ENCODE results near the gene SPECC1. TPM values are rescaled to one million over a fixed set of nuclear protein-coding genes. Genes with fewer than 3 reads are reported as not detected.

Gene SPECC1
- total and polyA plus RNA-seq, 9 of the 15 experiments (the other 6 are each of a cell fraction or from before 2014, with no cell fraction given) = 2.4 to 19.6 (median 14.7) TPM

- peak; percentile 30; the same call in 1 of the 2 replicates for TF ChIP-seq CTBP1 (IDR thresholded peaks at IDR 0.05; ENCODE audit: borderline replicate concordance)
- TF ChIP-seq TAF7 (tag; IDR thresholded peaks at IDR 0.05) = no peak
- no peak for TF ChIP-seq UBTF (IDR thresholded peaks at IDR 0.05; ENCODE audit: borderline replicate concordance in 1 of 2, low read depth in 2 of 2, low read length in 2 of 2)
- no peak for TF ChIP-seq FOXA3 (CRISPR knock-in tag; conservative IDR thresholded peaks at IDR 0.05 in 1 of 2, IDR thresholded peaks at IDR 0.05 in 1 of 2)
- no peak for TF ChIP-seq ZNF830 (CRISPR knock-in tag; IDR thresholded peaks at IDR 0.05)
- TF ChIP-seq, protein P1, sequence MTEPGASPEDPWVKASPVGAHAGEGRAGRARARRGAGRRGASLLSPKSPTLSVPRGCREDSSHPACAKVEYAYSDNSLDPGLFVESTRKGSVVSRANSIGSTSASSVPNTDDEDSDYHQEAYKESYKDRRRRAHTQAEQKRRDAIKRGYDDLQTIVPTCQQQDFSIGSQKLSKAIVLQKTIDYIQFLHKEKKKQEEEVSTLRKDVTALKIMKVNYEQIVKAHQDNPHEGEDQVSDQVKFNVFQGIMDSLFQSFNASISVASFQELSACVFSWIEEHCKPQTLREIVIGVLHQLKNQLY (CRISPR knock-in tag; conservative IDR thresholded peaks at IDR 0.05) = no peak
- TF ChIP-seq SRF (CRISPR knock-in tag; IDR thresholded peaks at IDR 0.05) = no peak
- TF ChIP-seq CHD1 (IDR thresholded peaks at IDR 0.05; ENCODE audit: low read length) = no peak
- no peak for TF ChIP-seq ELF4 (CRISPR knock-in tag; IDR thresholded peaks at IDR 0.05)
- TF ChIP-seq FOXK1 (CRISPR knock-in tag; IDR thresholded peaks at IDR 0.05; ENCODE audit: borderline replicate concordance) = no peak
- TF ChIP-seq, protein P2, sequence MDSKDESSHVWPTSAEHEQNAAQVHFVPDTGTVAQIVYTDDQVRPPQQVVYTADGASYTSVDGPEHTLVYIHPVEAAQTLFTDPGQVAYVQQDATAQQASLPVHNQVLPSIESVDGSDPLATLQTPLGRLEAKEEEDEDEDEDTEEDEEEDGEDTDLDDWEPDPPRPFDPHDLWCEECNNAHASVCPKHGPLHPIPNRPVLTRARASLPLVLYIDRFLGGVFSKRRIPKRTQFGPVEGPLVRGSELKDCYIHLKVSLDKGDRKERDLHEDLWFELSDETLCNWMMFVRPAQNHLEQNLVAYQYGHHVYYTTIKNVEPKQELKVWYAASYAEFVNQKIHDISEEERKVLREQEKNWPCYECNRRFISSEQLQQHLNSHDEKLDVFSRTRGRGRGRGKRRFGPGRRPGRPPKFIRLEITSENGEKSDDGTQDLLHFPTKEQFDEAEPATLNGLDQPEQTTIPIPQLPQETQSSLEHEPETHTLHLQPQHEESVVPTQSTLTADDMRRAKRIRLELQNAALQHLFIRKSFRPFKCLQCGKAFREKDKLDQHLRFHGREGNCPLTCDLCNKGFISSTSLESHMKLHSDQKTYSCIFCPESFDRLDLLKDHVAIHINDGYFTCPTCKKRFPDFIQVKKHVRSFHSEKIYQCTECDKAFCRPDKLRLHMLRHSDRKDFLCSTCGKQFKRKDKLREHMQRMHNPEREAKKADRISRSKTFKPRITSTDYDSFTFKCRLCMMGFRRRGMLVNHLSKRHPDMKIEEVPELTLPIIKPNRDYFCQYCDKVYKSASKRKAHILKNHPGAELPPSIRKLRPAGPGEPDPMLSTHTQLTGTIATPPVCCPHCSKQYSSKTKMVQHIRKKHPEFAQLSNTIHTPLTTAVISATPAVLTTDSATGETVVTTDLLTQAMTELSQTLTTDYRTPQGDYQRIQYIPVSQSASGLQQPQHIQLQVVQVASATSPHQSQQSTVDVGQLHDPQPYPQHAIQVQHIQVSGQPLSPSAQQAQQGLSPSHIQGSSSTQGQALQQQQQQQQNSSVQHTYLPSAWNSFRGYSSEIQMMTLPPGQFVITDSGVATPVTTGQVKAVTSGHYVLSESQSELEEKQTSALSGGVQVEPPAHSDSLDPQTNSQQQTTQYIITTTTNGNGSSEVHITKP (IDR thresholded peaks at IDR 0.05; ENCODE audit: partially characterized antibody) = no peak
- TF ChIP-seq, protein P3, sequence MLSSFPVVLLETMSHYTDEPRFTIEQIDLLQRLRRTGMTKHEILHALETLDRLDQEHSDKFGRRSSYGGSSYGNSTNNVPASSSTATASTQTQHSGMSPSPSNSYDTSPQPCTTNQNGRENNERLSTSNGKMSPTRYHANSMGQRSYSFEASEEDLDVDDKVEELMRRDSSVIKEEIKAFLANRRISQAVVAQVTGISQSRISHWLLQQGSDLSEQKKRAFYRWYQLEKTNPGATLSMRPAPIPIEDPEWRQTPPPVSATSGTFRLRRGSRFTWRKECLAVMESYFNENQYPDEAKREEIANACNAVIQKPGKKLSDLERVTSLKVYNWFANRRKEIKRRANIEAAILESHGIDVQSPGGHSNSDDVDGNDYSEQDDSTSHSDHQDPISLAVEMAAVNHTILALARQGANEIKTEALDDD (IDR thresholded peaks at IDR 0.05) = no peak
- no peak for TF ChIP-seq OTX1 (CRISPR knock-in tag; IDR thresholded peaks at IDR 0.05)
- no peak for TF ChIP-seq KAT7 (CRISPR knock-in tag; IDR thresholded peaks at IDR 0.05; ENCODE audit: borderline replicate concordance)
- TF ChIP-seq, protein P4, sequence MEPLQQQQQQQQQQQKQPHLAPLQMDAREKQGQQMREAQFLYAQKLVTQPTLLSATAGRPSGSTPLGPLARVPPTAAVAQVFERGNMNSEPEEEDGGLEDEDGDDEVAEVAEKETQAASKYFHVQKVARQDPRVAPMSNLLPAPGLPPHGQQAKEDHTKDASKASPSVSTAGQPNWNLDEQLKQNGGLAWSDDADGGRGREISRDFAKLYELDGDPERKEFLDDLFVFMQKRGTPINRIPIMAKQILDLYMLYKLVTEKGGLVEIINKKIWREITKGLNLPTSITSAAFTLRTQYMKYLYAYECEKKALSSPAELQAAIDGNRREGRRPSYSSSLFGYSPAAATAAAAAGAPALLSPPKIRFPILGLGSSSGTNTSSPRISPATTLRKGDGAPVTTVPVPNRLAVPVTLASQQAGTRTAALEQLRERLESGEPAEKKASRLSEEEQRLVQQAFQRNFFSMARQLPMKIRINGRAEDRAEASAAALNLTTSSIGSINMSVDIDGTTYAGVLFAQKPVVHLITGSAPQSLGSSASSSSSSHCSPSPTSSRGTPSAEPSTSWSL (CRISPR knock-in tag; IDR thresholded peaks at IDR 0.05; ENCODE audit: borderline replicate concordance) = no peak
- no peak for TF ChIP-seq MTF1 (CRISPR knock-in tag; IDR thresholded peaks at IDR 0.05; ENCODE audit: borderline replicate concordance)
- TF ChIP-seq RAD51 (IDR thresholded peaks at IDR 0.05; ENCODE audit: borderline replicate concordance, low read depth) = no peak
- TF ChIP-seq ETV1 (tag; conservative IDR thresholded peaks at IDR 0.05; ENCODE audit: low read depth) = no peak
- TF ChIP-seq KHSRP (IDR thresholded peaks at IDR 0.05) = no peak
Observed at GRCh38 chr17:20223808-20224328, 214.7 kb downstream of the SPECC1 start (continued).
